ENCODE data around the gene COG2. TPM values are rescaled to one million over a fixed set of nuclear protein-coding genes. Genes with fewer than 3 reads are reported as not detected.
"Not testable (repeated sequence)": the region's sequence is repeated elsewhere in the genome, so short reads cannot be mapped to it uniquely, and the experiment has no call there.

The COG2 gene
- polyA plus RNA-seq, 1 experiment = 21.5 TPM

DNA sequence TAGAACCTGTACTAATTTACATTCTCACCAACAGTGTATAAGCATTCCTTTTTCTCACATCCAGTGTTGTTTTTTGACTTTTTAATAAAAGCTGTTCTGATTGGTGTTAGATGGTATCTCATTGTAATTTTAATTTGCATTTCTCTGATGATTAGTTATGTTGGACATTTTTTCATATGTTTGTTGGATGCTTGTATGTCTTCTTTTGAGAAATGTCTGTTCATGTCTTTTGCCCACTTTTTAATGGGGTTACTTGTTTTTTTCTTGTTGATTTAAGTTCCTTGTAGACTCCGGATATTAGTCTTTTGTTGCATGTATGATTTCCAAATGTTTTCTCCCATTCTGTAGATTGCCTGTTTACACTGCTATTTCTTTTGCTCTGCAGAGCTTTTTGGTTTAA lies 8.0 kb downstream of the COG2 start:
- Histone ChIP-seq H3K9me3 (ENCODE audit: control insufficient read depth, insufficient read depth, low read length) (no peaks in the 10 kb centered on the region), H3K27me3 (ENCODE audit: control insufficient read depth, insufficient read depth, low read length) (no peaks in the 10 kb centered on the region), H3K27ac (ENCODE audit: low read depth, low read length) (no peak overlapping the region), H3K4me3 (ENCODE audit: low read depth, low read length) (no peak overlapping the region)
- TF ChIP-seq, protein P1, sequence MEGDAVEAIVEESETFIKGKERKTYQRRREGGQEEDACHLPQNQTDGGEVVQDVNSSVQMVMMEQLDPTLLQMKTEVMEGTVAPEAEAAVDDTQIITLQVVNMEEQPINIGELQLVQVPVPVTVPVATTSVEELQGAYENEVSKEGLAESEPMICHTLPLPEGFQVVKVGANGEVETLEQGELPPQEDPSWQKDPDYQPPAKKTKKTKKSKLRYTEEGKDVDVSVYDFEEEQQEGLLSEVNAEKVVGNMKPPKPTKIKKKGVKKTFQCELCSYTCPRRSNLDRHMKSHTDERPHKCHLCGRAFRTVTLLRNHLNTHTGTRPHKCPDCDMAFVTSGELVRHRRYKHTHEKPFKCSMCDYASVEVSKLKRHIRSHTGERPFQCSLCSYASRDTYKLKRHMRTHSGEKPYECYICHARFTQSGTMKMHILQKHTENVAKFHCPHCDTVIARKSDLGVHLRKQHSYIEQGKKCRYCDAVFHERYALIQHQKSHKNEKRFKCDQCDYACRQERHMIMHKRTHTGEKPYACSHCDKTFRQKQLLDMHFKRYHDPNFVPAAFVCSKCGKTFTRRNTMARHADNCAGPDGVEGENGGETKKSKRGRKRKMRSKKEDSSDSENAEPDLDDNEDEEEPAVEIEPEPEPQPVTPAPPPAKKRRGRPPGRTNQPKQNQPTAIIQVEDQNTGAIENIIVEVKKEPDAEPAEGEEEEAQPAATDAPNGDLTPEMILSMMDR (IDR thresholded peaks at IDR 0.05; ENCODE audit: low read depth, low read length) = no peak
- ChIA-PET CTCF (interaction anchor here (2.7 kb wide), 1 partner anchor 7 kb away, joined by 27 read pairs; the partner anchor contains the start of gene COG2), POLR2A (no interaction called here)
- DNase-seq (ENCODE audit: low read depth, low spot score) = no peak

DNA sequence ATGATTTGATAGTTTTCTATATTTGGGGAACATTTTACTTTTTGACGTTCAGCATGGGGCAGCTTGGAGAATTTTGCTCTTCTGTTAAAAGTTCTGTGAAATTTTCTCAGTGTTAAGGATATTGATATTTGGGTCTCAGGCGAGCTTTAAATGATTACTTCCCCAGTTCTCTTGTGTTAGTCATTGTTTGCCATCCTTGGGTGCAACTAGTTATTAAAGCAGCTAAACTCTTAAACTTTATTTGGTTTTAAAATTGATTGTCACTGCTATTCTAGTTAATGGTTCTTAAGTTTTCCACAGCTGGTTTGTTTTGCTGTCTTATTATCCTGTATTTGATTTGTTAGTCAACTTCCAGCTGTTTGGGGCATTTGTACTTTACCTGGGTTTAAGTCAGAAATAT lies 9.0 kb downstream of the COG2 start:
- H3K27me3 ChIP-seq (ENCODE audit: control insufficient read depth, insufficient read depth, low read length) = no peaks in the 10 kb centered on the region
- ChIA-PET CTCF (interaction anchor here (2.0 to 2.7 kb wide), 2 partner anchors 8 to 121 kb away, joined by 6 to 27 read pairs; partner anchors contain the start of gene COG2), POLR2A (no interaction called here)
- no peak overlapping the region for H3K27ac ChIP-seq (ENCODE audit: low read depth, low read length)
- TF ChIP-seq, protein P1 (IDR thresholded peaks at IDR 0.05; ENCODE audit: low read depth, low read length) = no peak
- no peak for DNase-seq (ENCODE audit: low read depth, low spot score)
- no peak overlapping the region for H3K4me3 ChIP-seq (ENCODE audit: low read depth, low read length)
- H3K9me3 ChIP-seq (ENCODE audit: control insufficient read depth, insufficient read depth, low read length) = no peaks in the 10 kb centered on the region

DNA sequence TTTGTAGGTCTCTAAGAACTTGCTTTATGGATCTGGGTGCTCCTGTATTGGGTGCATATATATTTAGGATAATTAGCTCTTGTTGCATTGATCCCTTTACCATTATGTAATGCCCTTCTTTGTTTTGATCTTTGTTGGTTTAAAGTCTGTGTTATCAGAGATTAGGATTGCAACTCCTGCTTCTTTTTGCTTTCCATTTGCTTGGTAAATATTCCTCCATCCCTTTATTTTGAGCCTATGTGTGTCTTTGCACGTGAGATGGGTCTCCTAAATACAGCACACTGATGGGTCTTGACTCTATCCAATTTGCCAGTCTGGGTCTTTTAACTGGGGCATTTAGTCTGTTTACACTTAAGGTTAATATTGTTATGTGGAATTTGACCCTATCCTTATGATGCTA lies 14.4 kb downstream of the COG2 start:
- POLR2A ChIA-PET; H3K4me3 ChIP-seq (ENCODE audit: low read depth, low read length): not testable (repeated sequence)

DNA sequence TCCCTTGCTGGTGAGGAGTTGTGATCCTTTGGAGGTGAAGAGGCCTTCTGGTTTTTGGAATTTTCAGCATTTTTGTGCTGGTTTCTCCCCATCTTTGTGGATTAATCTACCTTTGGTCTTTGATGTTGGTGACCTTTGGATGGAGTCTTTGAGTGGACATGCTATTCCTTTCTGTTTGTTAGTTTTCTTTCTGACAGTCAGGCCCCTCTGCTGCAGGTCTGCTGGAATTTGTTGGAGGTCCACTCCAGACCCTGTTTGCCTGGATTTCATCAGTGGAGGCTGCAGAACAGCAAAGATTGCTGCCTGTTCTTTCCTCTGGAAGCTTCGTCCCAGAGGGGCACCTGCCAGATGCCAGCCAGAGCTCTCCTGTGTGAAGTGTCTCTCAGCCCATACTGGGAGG lies 15.8 kb downstream of the COG2 start:
- CTCF ChIA-PET; H3K4me3 ChIP-seq (ENCODE audit: low read depth, low read length); H3K27ac ChIP-seq (ENCODE audit: low read depth, low read length); H3K27me3 ChIP-seq (ENCODE audit: control insufficient read depth, insufficient read depth, low read length); DNase-seq (ENCODE audit: low read depth, low spot score); H3K9me3 ChIP-seq (ENCODE audit: control insufficient read depth, insufficient read depth, low read length); POLR2A ChIA-PET: not testable (repeated sequence)

More for the DNA sequence above, 14.4 kb downstream of the COG2 start:
- CTCF ChIA-PET; H3K9me3 ChIP-seq (ENCODE audit: control insufficient read depth, insufficient read depth, low read length); H3K27ac ChIP-seq (ENCODE audit: low read depth, low read length); DNase-seq (ENCODE audit: low read depth, low spot score); H3K27me3 ChIP-seq (ENCODE audit: control insufficient read depth, insufficient read depth, low read length): not testable (repeated sequence)

DNA sequence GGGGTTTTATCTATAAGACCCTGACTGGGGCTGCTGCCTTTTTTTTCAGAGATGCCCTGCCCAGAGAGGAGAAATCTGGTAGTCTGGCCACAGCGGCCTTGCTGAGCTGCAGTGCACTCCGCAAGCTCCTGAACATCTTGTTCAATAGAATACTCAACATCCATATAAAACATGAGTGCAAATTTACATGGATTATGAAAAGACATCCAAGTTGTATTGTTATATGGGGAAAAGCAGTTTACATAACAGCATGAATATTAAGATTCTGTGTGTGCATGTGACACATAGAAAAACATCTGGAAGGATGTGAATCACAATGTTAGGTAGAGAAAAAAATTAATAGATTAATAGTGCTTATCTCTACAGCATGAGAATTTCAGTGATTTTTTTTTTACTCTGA lies 16.4 kb downstream of the COG2 start:
- Histone ChIP-seq H3K9me3 (ENCODE audit: control insufficient read depth, insufficient read depth, low read length) (no peaks in the 10 kb centered on the region), H3K4me3 (ENCODE audit: low read depth, low read length) (no peak overlapping the region), H3K27ac (ENCODE audit: low read depth, low read length) (no peak overlapping the region), H3K27me3 (ENCODE audit: control insufficient read depth, insufficient read depth, low read length) (no peaks in the 10 kb centered on the region)
- TF ChIP-seq, protein P1 (IDR thresholded peaks at IDR 0.05; ENCODE audit: low read depth, low read length) = no peak
- no peak for DNase-seq (ENCODE audit: low read depth, low spot score)
- ChIA-PET POLR2A (no interaction called here), CTCF (no interaction called here)

DNA sequence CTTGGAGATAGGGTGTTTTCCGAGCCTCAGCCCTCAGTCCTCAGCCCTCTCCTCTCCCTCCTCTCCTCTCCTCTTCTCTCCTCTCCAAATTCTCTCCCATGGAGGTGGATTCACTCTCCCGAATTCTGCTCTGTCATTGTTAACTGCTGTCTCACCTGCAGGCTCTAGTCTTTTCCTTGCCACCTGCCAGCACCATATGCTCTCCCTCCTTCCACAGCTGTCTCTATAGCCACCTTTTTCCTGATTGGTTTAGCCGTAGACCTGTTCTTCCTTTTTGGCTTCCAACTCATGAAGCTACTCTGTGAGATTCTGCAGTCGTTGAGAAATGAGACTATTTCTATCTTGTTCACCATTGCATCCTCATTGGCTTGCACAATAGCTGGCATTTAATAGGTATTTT lies 19.7 kb downstream of the COG2 start:
- TF ChIP-seq, protein P1 (IDR thresholded peaks at IDR 0.05; ENCODE audit: low read depth, low read length) = no peak
- ChIA-PET CTCF (no interaction called here), POLR2A (no interaction called here)
- H3K9me3 ChIP-seq (ENCODE audit: control insufficient read depth, insufficient read depth, low read length) = no peaks in the 10 kb centered on the region
- no peak for DNase-seq (ENCODE audit: low read depth, low spot score)
- no peaks in the 10 kb centered on the region for H3K27me3 ChIP-seq (ENCODE audit: control insufficient read depth, insufficient read depth, low read length)
- no peak overlapping the region for H3K4me3 ChIP-seq (ENCODE audit: low read depth, low read length)
- H3K27ac ChIP-seq (ENCODE audit: low read depth, low read length) = no peak overlapping the region

Measured in AG04450 (cell line).